HAP-1 (cell line): ENCODE data around the gene IGLL1.
A peak's percentile ranks its signal among the peaks of the same experiment; 100 is the strongest.
"Not testable (repeated sequence)": the region's sequence is repeated elsewhere in the genome, so short reads cannot be mapped to it uniquely, and the experiment has no call there.

Source experiments
- DNase-seq, 2 experiments: peaks; one replicate each; pipeline ENCODE4 v3.0.0-alpha.2; 2016 to 2020; ENCODE audit warnings: low spot score in 2 of 2
- H3K27me3 ChIP-seq: fragments of 250-450 bp; sonication (Bioruptor Pico); 2 replicates; pipeline ENCODE4 v1.5.1; 2020; ENCODE audit warnings: low read depth, mild to moderate bottlenecking, moderate library complexity
- H3K36me3 ChIP-seq: fragments of 250-450 bp; sonication (Bioruptor Pico); replicated peaks from 2 replicates; pipeline ENCODE4 v1.5.1; 2020; ENCODE audit warnings: mild to moderate bottlenecking
- H3K4me1 ChIP-seq: fragments of 250-450 bp; sonication (Bioruptor Pico); 2 replicates; pipeline ENCODE4 v1.5.1; 2020; ENCODE audit warnings: mild to moderate bottlenecking
- H3K4me3 ChIP-seq: fragments of 250-450 bp; sonication (Bioruptor Pico); 2 replicates; pipeline ENCODE4 v1.5.1; 2020; ENCODE audit warnings: mild to moderate bottlenecking, moderate library complexity
- H3K9me3 ChIP-seq: fragments of 250-450 bp; sonication (Bioruptor Pico); 2 replicates; pipeline ENCODE4 v1.5.1; 2020; ENCODE audit warnings: mild to moderate bottlenecking, moderate library complexity
- in situ Hi-C: fragments of 300-500 bp; cut with MboI; formaldehyde crosslinking; loops from 3 replicates; pipeline ENCODE4 v1.14.3; 2020; ENCODE audit warnings: low sequenced_read_pairs, inconsistent platforms, mixed read lengths

Gene IGLL1

GRCh38 chr22:23604939-23605712, 25.0 kb upstream of the IGLL1 start:
- in situ Hi-C loops, result no loop called here
- Histone ChIP-seq H3K4me1 (no peaks in the 10 kb centered on the region), H3K27me3 (no peaks in the 10 kb centered on the region; the same call in 1 of the 2 replicates), H3K36me3 (no peaks in the 10 kb centered on the region), H3K4me3 (no peak overlapping the region), H3K9me3 (no peaks in the 10 kb centered on the region)
- DNase-seq, result no peak

- H3K4me1 ChIP-seq, result no peaks in the 10 kb centered on the region
- H3K9me3 ChIP-seq, result no peaks in the 10 kb centered on the region
- H3K36me3 ChIP-seq, result no peaks in the 10 kb centered on the region
- H3K4me3 ChIP-seq, result no peak overlapping the region
- in situ Hi-C loops, result no loop called here
- DNase-seq, result no peak
- H3K27me3 ChIP-seq, result no peaks in the 10 kb centered on the region; the same call in 1 of the 2 replicates
These were observed 23.2 kb upstream of the IGLL1 start for GRCh38 chr22:23603266-23603665.

DNA sequence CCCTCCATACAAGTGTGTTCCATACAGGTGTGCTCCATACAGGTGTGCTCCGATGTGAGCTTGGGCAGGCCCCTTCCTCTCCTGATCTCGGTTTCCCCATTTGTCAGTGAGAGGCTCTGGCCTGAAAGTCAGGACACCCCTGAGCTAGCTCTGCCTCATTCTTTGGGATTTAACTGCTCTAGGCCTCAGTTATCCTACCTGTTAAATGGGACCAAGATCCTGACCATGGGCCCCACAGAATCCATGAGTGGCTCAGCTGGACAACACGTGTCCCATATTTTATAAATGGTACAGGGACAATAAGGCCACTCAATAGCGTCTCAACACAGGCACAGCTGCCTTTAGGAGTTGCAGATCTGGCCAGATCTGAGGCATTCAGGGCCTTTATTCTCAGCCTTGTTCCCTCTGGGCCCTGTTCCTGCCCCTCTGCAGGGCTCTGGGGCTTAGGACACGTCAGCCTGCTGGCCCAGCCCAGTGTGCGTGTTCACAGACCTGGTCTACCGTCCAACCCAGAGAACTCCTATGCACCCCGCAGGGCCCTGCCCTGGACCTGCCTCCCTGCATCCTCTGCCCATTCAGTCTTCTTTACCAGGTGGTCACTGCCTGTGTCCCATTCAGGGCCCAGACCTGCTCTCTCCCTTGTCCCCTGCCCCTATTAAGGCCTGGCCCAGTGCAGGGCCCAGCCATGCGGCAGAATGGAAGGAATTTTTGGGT, 18.9 kb upstream of the IGLL1 start:
- no peaks in the 10 kb centered on the region for H3K4me1 ChIP-seq
- no peak overlapping the region for H3K4me3 ChIP-seq
- no peaks in the 10 kb centered on the region for H3K36me3 ChIP-seq
- no peak for DNase-seq
- in situ Hi-C loops, result loop anchor here (5.0 to 10.0 kb wide), 2 partner anchors 54 to 1833 kb away; no protein-coding TSS in a partner anchor
- H3K27me3 ChIP-seq, result no peaks in the 10 kb centered on the region
- no peaks in the 10 kb centered on the region for H3K9me3 ChIP-seq

DNA sequence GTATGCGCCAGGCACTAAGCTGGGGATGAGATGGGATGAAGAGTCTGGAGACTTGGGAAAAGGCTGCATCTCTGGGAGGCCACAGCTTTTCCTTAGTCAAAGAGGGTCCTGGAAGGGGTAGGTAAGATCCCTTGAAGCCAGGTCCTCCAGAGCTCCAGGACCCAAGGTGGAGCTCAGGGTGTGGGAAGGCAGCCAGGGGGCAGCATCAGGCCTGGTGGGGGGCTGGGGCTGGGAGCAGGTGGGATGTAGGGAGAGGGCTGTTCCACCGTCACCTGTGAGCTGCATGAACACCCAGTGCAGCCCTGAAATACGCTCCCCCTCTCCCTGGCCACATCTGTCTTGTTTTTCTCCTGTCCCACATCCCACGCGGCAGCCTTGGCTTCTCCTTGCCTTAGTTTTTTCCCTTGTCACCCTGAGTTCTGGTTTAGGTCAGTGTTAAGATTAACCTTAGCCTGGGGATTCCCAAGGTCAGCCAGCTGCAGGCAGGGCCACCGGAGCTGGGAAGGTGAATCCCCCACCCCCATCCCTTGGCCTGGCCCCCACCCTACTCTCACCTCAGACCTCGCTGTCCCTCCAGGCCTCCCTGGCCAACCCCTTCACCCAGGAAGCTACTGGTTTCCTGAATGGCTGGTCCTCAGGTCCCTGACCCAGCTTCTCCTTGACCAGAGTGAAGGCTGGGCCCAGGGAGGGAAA, 17.6 kb upstream of the IGLL1 start:
- DNase-seq, H3K9me3 ChIP-seq, H3K4me3 ChIP-seq, H3K36me3 ChIP-seq, H3K27me3 ChIP-seq, H3K4me1 ChIP-seq: not testable (repeated sequence)
- in situ Hi-C loops, result loop anchor here (5.0 to 10.0 kb wide), 2 partner anchors 53 to 1835 kb away; no protein-coding TSS in a partner anchor

GRCh38 chr22:23595904-23596303, 15.8 kb upstream of the IGLL1 start:
- H3K4me1 ChIP-seq, DNase-seq, H3K9me3 ChIP-seq, H3K4me3 ChIP-seq, H3K27me3 ChIP-seq, H3K36me3 ChIP-seq: not testable (repeated sequence)
- in situ Hi-C loops, result loop anchor here (5.0 to 10.0 kb wide), 2 partner anchors 51 to 1836 kb away; no protein-coding TSS in a partner anchor

- Histone ChIP-seq H3K27me3 (no peaks in the 10 kb centered on the region), H3K36me3 (no peaks in the 10 kb centered on the region), H3K4me1 (no peaks in the 10 kb centered on the region), H3K9me3 (no peaks in the 10 kb centered on the region), H3K4me3 (no peak overlapping the region)
- DNase-seq, result no peak
- in situ Hi-C loops, result loop anchor here (10.0 kb wide), 1 partner anchor 47 kb away; no protein-coding TSS in a partner anchor
These were observed 11.8 kb upstream of the IGLL1 start for GRCh38 chr22:23591846-23592245.

GRCh38 chr22:23591201-23591791, 11.2 kb upstream of the IGLL1 start:
- in situ Hi-C loops, result loop anchor here (10.0 kb wide), 1 partner anchor 46 kb away; no protein-coding TSS in a partner anchor
- H3K27me3 ChIP-seq, result no peaks in the 10 kb centered on the region
- H3K4me1 ChIP-seq, result no peaks in the 10 kb centered on the region
- no peaks in the 10 kb centered on the region for H3K36me3 ChIP-seq
- no peaks in the 10 kb centered on the region for H3K9me3 ChIP-seq
- H3K4me3 ChIP-seq, result no peak overlapping the region
- DNase-seq, result peak; percentile 63 to 84

DNA sequence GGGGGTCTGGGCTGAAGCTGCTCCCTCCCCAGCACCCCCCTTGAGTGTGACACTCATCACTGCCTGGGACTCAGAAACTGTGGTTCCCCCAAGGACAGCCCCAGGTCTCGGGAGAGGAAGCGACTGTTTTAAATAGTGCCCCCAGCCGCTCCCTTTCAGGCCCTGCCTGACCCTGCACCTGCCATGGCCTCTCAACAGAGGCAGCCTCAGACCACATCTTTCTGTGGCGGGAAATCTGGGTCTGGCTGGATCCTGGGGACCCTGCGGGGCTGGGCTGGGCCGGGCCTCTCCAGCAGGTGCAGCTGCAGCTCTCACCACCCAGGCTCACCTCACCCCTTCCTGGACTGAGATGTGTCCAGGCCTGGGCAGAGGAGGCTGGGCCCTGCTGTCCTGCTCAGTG, 3.7 kb upstream of the IGLL1 start:
- no peaks in the 10 kb centered on the region for H3K9me3 ChIP-seq
- no peaks in the 10 kb centered on the region for H3K27me3 ChIP-seq
- H3K4me3 ChIP-seq, result no peak overlapping the region
- H3K4me1 ChIP-seq, result no peaks in the 10 kb centered on the region
- in situ Hi-C loops, result no loop called here
- no peak for DNase-seq
- H3K36me3 ChIP-seq, result no peaks in the 10 kb centered on the region

- DNase-seq, result no peak
- H3K36me3 ChIP-seq, result no peaks in the 10 kb centered on the region
- H3K4me3 ChIP-seq, result no peak overlapping the region
- H3K9me3 ChIP-seq, result no peaks in the 10 kb centered on the region
- H3K27me3 ChIP-seq, result no peaks in the 10 kb centered on the region
- H3K4me1 ChIP-seq, result no peaks in the 10 kb centered on the region
- in situ Hi-C loops, result no loop called here
These were observed 3.1 kb upstream of the IGLL1 start for GRCh38 chr22:23583153-23583552.

- Histone ChIP-seq H3K4me1 (no peaks in the 10 kb centered on the region), H3K9me3 (no peaks in the 10 kb centered on the region), H3K36me3 (no peaks in the 10 kb centered on the region), H3K27me3 (no peaks in the 10 kb centered on the region), H3K4me3 (no peak overlapping the region)
- in situ Hi-C loops, result no loop called here
- no peak for DNase-seq
These were observed 1.2 kb upstream of the IGLL1 start for GRCh38 chr22:23581260-23581650.

GRCh38 chr22:23580576-23581259, 628 bp upstream of the IGLL1 start:
- in situ Hi-C loops, result no loop called here
- DNase-seq, result no peak
- no peaks in the 10 kb centered on the region for H3K4me1 ChIP-seq

DNA sequence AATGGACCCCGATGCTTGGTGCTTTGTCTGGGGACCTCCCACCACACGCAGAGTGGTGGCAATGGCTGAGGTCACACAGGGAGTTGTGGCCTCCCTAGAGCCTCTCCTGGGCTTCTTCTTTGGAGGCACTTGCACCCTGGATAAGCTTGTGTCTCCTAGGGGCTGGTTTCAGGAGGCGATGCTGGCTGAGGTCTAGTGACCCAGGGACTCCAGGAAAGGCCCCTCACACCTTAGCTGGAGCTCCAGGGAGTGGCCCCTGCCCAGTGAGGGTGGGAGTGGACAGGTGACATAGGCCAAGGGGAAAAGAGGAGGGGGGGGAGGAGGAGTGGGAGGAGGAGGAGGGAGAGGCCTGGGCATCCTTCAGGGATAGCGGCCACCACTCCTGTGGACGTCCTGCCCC, 810 bp downstream of the IGLL1 start:
- in situ Hi-C loops, result no loop called here
- no peak overlapping the region for H3K4me3 ChIP-seq
- H3K4me1 ChIP-seq, result no peaks in the 10 kb centered on the region
- DNase-seq, result no peak
- no peaks in the 10 kb centered on the region for H3K36me3 ChIP-seq
- H3K9me3 ChIP-seq, result no peaks in the 10 kb centered on the region
- no peaks in the 10 kb centered on the region for H3K27me3 ChIP-seq

More at GRCh38 chr22:23580576-23581259, 628 bp upstream of the IGLL1 start:
- Histone ChIP-seq H3K9me3 (no peaks in the 10 kb centered on the region), H3K36me3 (no peaks in the 10 kb centered on the region), H3K27me3 (no peaks in the 10 kb centered on the region), H3K4me3 (no peak overlapping the region)

- in situ Hi-C loops, result no loop called here
- Histone ChIP-seq H3K4me1 (no peaks in the 10 kb centered on the region), H3K36me3 (no peaks in the 10 kb centered on the region), H3K9me3 (no peaks in the 10 kb centered on the region), H3K4me3 (no peak overlapping the region), H3K27me3 (no peaks in the 10 kb centered on the region)
- no peak for DNase-seq
These were observed 1.8 kb downstream of the IGLL1 start for GRCh38 chr22:23578306-23578705.
